ENCODE measurements around the gene MOCOS.

- TF ChIP-seq CTCF (IDR thresholded peaks at IDR 0.05) = no peak
- no peak for TF ChIP-seq POLR2A (IDR thresholded peaks at IDR 0.05)
Measured at GRCh38 chr18:36201765-36202164, 14.5 kb downstream of the MOCOS start.
